Activated CD8-positive, alpha-beta memory T cell treated with anti-CD3 and anti-CD28 coated beads, Interleukin-2, amount 50 U/mL, for 1 hour (primary cell): Measurements from ENCODE around the gene ABCB8.
"Not testable (repeated sequence)": the region's sequence is repeated elsewhere in the genome, so short reads cannot be mapped to it uniquely, and the experiment has no call there.

Experiments
- DNase-seq: peaks from one replicate; pipeline ENCODE4 v3.0.0-alpha.2; 2020; ENCODE audit errors: extremely low read depth

The ABCB8 gene

GRCh38 chr7:151013733-151014497 is 14.3 kb upstream of the ABCB8 start:
- peak; percentile 89 for DNase-seq

- DNase-seq = no peak
Measured at GRCh38 chr7:151014950-151015349, 13.3 kb upstream of the ABCB8 start.

- no peak for DNase-seq
Measured at GRCh38 chr7:151015967-151016366, 12.3 kb upstream of the ABCB8 start.

- no peak for DNase-seq
Measured at GRCh38 chr7:151016505-151016904, 11.7 kb upstream of the ABCB8 start.

- no peak for DNase-seq
Measured at GRCh38 chr7:151016942-151017341, 11.3 kb upstream of the ABCB8 start.

GRCh38 chr7:151017370-151017952 is 10.8 kb upstream of the ABCB8 start:
- no peak for DNase-seq

- no peak for DNase-seq
Measured at GRCh38 chr7:151017953-151018420, 10.3 kb upstream of the ABCB8 start.

GRCh38 chr7:151018421-151019129 is 9.7 kb upstream of the ABCB8 start:
- no peak for DNase-seq

- DNase-seq = no peak
Measured at GRCh38 chr7:151019130-151019447, 9.2 kb upstream of the ABCB8 start.

- no peak for DNase-seq
Measured at GRCh38 chr7:151020231-151020630, 8.0 kb upstream of the ABCB8 start.

GRCh38 chr7:151023232-151023631 is 5.0 kb upstream of the ABCB8 start:
- DNase-seq = no peak

GRCh38 chr7:151024435-151025056 is 3.7 kb upstream of the ABCB8 start, which contains the start of gene ATG9B:
Gene ATG9B (minus strand): TSS chr7:151024494. CDS start chr7:151024423, 71 bp downstream.
- no peak for DNase-seq

- DNase-seq = no peak
Measured at GRCh38 chr7:151025924-151026671, 2.2 kb upstream of the ABCB8 start.

GRCh38 chr7:151026771-151027727 is 1.2 kb upstream of the ABCB8 start:
- not testable (repeated sequence) for DNase-seq

GRCh38 chr7:151027728-151028130 is 521 bp upstream of the ABCB8 start:
- not testable (repeated sequence) for DNase-seq

- DNase-seq = no peak
Measured at GRCh38 chr7:151028948-151029501, 775 bp downstream of the ABCB8 start.

- no peak for DNase-seq
Measured at GRCh38 chr7:151031011-151031410, 2.8 kb downstream of the ABCB8 start.

- no peak for DNase-seq
Measured at GRCh38 chr7:151032936-151033863, 5.0 kb downstream of the ABCB8 start.

- DNase-seq = no peak
Measured at GRCh38 chr7:151033864-151034249, 5.6 kb downstream of the ABCB8 start.
